LoVo (cell line): ENCODE results near the gene PIGZ.

Experiments
- DNase-seq: peaks from one replicate; pipeline ENCODE4 v3.0.0-alpha.2; 2016; ENCODE audit warnings: low spot score

PIGZ gene

GRCh38 chr3:196968233-196969133 lies at the start of gene PIGZ:
PIGZ (minus strand) TSS chr3:196968833; CDS start chr3:196952031, 16,802 bp downstream.
- peak; percentile 54 for DNase-seq

DNA sequence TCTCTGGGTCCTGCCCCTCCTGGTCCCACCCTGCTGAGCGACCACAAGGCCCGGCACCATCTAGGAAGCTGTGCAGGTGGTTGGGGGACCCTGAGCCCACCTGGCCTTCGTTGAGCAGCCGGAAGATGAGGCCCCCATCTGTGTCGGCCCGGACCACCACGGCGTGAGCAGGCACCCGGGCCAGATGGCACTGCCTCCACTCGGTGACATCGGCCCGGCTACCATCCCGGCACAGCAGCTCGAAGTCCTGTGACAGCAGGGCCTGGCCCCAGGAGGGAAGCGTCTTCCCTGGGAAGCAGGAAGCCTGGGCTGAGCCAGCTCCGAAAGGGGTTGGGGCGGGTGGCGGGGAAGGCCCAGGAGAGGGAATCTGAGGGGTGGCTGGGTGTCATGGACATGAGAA lies 48.4 kb upstream of the PIGZ start:
- no peak for DNase-seq

DNA sequence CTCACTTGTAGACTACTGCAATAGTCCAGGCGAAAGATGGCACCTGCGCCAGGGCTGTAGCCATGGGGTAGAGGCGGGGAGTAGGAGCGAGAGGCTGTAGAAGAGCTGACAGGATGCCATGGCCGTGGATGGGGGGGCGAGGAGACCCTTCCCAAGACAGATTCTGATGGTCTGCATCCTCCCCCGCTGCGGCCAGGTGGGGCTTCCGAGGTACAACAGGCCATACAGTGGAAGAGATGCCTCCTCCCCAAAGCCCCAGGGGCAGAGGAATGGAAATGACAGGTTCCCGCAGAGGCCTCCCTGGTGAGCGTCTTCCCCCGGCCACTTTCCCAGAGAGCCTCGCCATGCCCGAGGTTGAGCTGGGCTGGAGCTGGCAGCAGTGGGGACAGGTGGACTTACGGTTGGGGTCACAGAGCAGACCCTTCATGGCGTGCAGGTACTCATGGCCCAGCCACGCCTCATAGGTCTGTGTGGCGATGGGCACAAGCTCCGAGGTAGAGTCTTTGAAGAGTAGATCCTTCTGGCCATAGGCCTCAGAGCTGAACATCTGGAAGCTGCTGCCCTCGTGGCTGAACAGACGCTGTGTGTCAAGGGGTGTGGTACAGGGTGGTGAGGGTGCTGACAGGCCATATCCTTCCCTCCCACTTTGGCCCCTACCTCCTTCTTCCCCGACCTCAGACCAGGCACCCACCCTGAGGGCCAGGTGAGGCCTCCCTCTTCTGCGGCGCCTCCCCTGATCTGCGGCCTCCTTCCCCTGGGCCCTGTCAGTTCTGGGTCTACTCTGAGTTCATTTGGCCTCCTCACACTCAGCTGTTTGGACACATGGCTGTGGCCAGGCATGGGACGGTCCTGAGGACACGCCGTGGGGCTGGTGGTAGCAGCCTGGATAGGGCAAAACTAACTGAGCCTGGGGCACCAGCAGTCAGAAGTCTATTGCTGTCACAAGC lies 47.4 kb upstream of the PIGZ start:
- no peak for DNase-seq

GRCh38 chr3:197014942-197015575 lies 46.4 kb upstream of the PIGZ start:
- DNase-seq, result no peak

- DNase-seq, result no peak
These were observed 45.4 kb upstream of the PIGZ start for GRCh38 chr3:197014024-197014423.

GRCh38 chr3:197012540-197012883 lies 43.9 kb upstream of the PIGZ start:
- no peak for DNase-seq

DNA sequence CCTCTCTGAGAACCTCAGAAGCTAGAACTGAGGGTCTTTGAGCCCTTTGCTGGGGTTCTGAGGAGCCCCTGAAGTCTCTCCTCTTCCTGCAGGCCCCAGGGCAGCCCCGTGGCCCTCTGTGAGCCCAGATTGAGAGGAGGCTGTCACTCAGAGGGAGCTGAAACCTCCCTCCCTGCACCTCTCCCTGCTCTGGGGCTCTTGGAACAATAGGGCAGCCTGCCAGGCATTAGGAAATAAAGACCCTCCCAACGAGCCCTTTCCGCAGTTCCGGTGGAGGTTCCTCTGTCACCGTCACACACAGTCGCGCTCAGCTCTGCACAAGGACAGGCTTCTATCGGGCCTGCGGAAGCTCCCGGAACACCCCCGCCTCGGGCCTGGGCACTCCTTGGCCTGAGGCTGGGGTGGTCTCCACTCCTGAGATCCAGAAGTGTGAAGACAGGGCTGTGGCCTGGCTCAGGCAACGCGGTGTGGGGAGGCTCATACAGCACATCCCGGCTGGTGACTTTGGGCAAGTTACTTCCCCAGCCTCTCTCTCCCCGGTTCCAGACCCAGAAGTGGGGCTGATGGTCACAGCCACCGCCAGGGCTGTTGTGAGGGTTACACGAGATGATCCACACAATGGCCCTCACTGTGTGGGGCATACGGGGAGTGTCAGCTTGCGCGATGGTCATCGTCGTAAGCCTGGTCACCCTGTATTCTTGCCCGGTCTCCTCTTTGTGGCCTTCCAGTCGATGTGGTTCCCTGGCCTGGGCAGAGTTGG lies 43.3 kb upstream of the PIGZ start:
- no peak for DNase-seq

DNA sequence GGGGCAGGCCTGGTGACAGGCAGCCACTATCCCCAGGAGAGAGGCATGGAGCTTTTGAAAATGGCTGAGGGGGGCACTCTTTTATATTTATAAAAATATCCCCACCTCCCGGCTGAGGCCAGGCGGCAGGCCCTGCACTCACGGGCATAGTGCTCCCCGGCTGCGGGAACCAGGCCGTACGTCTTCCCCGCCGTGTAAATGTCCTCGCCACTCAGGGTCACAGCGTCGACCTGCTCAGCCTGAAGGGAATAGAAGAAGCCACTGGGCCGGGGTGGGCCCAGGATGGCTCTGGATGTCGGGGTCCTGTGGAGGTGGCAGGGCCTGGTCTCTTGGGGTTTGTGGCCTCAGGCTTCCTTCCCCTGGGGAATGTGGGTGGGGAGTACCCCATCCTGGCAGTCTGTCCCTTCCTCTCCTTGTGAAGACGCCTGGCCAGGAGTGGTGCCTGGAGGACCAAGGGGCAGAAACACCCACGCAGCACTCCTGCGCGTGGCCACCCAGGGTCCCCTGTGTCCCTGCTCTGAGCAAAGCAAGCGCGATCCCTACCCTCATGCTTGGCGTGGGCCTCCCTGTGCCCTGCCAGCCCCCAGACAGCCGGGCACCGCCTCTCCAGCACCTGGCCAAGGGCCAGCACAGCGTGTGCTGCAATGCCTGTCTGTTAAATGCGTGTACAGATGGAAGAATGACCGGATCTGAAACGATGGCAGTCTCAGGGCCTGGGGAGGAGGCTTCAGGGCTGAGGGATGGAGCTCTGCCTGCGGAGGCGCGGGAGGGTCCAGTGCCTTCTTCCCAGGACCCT lies 42.1 kb upstream of the PIGZ start:
- no peak for DNase-seq

DNA sequence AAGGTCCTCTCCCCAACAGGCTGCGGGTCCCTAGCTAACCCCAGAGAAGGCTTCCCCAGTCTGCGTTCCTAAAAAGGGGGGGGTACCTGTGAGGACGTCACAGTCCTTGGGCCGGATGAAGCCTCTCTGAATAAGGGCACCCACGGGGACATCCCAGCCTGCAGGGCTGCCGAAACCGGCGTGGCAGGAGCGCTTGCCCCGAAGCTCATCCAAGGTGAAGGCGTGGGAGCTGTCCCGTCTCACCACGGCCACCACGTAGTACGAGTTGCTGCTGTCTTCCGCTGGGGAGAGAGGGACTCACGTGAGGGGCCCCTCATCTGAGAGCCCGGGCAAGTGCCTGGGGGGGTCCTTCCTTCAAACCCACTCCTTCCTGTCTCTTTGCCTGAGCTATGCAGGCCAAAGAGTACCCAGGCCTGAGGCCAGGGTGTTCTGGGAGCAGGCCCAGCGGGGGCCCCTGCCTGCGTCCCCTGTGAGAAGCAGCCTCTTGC lies 40.9 kb upstream of the PIGZ start:
- no peak for DNase-seq

GRCh38 chr3:197008436-197009209 lies 40.0 kb upstream of the PIGZ start:
- DNase-seq, result no peak

GRCh38 chr3:197007953-197008352 lies 39.3 kb upstream of the PIGZ start:
- no peak for DNase-seq

DNA sequence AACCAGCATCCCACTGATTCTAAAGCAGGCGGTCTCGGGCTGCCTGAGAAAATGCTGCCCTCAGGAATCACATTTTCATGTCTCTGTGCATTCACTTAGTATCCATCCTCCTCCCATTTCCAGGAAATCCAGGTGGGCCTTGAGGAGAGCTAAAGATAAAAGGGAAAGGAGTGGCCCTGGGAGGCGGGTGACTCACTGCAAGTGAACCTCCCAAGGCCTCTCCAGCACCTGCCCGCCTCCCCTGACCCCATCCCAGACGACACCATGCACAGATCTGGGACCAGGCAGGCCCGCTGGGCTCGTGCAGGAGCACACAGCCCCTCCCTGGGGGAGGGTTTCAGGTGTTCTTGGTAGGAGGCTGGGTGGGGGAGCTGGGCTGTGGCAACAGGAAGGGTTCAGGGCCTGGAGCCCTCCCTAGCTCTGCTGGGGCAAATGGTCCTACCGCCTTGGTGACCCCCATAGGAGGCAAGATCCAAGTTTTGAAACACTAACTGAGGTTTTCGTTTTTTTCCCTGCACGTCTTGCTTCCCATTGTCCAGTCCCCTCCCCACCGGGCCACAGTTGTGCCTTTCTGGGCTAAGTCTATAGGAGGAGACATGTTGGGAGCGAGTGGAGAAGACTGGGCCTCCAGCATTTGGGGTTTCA lies 38.8 kb upstream of the PIGZ start:
- no peak for DNase-seq

DNA sequence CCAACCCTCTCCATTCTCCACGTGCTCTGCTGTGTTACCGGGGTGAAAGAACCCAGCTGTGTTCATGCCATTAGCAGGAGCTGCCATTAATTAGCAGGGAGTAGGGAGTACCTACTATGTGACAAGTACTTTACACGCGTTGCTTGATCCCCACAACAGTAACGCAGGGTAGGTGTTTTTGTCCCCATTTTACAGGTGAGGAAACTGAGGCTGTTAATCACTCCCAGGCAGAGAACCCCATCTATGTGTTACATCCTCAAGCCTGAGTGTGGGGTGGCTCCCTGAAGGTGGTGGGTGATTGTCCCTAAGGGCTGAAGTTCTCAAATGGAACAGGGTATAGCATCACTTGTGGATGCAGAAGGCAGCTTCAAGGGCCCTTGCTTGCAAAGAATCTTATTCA lies 38.2 kb upstream of the PIGZ start:
- DNase-seq, result no peak

DNA sequence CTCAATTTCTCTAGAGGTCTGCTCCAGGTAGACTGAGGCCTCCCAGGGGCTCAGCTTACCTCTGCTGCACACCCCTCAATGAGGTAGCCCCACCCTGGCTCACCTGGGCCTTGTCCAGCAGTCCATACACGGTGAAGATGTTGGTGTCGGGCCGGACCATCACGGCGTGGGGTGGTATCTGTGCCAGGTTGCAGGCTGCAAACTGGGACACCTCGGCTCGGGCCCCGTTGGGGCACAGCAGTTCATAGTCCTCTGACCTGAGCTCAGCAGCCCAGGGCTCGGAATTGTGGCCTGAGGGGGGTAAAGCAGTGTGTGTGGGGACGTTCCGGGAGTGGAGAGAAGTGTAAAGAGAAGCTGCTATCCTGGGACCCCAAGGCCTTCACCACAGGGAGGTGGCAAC lies 37.8 kb upstream of the PIGZ start:
- no peak for DNase-seq

DNA sequence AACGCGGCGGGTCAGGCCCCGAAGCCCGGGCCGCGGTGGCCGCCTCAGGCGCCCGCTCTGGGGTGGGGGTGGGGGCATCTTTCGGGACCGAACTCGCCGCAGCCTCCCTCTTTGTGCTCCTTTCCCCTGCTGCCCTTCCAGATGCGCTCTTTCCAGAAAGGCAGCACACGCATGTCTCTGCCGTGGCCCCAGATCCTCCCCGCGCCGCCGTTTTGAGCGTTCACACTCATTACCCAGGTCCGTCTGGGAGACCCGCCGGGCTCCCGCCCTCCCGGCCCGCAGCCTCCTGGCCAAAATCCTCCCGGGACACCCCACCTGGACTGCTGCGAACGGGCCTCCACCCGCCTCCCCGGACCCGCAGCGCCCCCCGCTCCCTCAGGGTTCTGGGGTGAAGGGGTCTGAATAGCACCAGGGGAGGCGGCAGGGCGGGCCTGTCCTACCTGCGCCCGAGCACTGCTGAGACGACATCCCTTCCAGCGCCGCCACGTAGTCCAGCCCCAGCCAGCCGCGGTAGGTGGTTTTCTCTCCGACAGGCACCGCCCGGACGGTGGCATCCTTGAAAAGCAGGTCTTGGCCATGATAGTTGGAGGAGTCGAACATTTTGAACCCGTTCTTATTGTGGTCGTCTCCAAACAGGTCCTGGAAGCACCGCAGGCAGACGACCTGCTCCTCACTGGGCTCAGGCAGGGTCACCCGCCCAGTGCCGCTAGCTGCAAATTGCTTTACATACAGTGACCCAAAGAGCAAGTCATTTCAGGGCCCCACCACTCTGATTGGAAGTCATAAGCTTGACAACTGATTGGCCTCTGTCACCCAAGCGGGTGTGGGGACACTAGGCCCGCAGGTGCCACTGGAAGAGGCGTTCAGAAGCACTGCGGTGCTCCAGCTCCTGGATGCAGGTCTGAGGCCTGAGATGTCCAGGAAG lies 35.1 kb upstream of the PIGZ start:
- DNase-seq, result peak; percentile 24

DNA sequence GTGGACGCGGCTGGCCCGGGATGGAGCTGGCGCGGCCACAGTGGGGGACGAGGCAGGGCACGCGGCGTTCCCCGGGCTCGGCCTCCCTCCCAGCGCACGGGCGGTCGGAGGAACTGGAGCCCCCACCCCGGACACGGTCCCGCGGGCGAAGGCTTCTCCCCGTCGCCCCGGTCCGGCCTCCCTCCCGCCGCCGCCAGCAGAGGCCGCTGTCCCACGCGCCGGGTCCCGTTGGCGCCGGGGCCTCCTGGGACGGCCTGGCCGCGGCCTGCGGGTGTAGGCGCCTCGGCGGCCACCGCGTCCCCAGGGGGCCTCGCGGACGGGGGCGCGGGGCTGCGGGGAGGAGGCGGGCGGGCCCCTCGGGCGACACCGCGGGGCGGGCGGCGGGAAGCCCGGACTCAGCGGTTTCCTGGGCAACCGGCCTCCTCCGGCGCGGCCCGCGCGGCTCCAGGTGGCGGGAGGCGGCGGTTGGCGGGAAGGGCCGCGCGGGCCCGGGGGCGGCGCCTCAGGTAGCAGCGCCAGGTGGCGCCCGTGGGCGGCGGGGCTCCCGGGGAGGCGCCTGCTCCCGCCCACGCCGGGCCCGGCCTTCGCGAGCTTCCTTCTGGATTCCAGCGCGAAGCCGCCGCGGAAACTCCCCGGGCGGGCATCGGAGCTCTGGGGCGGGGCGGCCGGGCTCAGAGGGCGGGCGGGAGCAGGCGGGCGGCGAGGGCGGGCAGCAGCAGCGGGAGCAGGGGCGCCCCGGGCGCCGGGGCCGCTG lies 34.2 kb upstream of the PIGZ start:
- peak; percentile 88 for DNase-seq

DNA sequence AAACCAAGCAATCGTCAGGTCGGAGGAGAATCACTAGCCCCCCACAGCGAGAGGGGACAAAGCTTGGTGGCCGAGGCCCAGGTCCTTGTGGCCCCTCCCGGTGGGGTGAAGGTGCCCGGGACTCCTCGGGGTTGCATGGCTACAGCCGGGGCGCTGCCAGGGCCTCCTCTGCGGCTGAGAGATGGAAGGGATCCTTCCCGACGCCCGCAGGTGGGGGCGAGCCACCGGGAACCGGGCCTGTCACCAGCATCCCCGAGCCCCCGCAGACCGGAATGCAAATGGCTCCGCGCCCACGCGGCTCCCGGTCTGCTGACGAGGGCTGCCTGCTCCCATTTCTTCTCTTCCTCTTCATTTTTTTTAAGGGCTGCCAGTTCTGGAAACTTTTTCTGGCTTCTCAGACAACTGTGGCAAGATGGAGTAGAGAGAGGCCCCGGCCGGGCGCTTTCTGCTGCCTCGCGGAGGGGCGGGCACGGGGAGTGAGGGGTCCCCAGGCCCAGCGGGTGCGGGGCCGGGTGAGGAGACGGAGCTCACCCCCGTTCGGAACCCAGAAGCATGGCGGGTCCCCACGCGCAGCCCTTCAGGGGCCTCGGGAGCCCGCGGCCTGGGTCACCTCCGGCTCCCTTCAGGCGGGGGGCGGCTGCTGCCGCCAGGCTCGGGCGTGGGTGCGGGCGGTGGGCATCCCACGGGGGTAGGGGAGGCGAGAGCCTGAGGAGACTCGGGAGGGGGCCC lies 33.5 kb upstream of the PIGZ start:
- no peak for DNase-seq
